Gastrocnemius medialis (tissue), 4 donors: ENCODE data around the gene UHRF2.

Experiments
- POLR2A ChIP-seq, 2 donors: fragments of 450-650 bp; IDR thresholded peaks; one replicate each; pipeline ENCODE4 v1.6.1; 2017; ENCODE audit warnings: antibody characterized with exemption in 2 of 2, mild to moderate bottlenecking in 2 of 2, moderate library complexity in 2 of 2
- TF ChIP-seq, protein P1 (sequence below), 5 experiments: fragments of 450-650 bp in 3 of 5; fragments of 200-600 bp in 2 of 5; sonication (generic) in 2 of 5; IDR thresholded peaks in 4 of 5; conservative IDR thresholded peaks in 1 of 5; 1 replicate in 4 of 5; 2 replicates in 1 of 5; pipeline ENCODE4 v1.5.1; 2016 to 2019; ENCODE audit warnings: antibody characterized with exemption in 5 of 5, mild to moderate bottlenecking in 3 of 5, moderate library complexity in 3 of 5

DNA sequence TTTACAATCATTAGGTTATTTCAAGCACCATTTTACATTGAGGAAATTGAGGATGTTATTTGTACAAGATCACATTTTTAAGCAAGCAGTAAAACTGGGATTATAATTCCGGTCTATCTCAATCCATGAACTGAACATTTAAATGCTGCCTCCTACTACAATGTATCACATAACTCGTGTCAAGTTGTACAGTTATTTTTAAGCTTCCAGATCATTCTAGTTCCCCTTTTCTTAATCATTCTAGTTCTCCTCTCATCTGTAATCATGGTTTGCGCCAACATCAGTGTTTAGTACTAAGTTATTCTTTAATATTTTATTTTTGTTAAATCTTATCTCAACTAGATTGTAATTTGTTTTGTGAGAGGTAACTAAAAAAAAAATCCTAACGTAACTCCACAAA lies 2.4 kb upstream of the UHRF2 start:
- TF ChIP-seq, protein P1, sequence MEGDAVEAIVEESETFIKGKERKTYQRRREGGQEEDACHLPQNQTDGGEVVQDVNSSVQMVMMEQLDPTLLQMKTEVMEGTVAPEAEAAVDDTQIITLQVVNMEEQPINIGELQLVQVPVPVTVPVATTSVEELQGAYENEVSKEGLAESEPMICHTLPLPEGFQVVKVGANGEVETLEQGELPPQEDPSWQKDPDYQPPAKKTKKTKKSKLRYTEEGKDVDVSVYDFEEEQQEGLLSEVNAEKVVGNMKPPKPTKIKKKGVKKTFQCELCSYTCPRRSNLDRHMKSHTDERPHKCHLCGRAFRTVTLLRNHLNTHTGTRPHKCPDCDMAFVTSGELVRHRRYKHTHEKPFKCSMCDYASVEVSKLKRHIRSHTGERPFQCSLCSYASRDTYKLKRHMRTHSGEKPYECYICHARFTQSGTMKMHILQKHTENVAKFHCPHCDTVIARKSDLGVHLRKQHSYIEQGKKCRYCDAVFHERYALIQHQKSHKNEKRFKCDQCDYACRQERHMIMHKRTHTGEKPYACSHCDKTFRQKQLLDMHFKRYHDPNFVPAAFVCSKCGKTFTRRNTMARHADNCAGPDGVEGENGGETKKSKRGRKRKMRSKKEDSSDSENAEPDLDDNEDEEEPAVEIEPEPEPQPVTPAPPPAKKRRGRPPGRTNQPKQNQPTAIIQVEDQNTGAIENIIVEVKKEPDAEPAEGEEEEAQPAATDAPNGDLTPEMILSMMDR (IDR thresholded peaks at IDR 0.05 in 4 of 5, conservative IDR thresholded peaks at IDR 0.05 in 1 of 5), result no peak
- no peak for TF ChIP-seq POLR2A (IDR thresholded peaks at IDR 0.05)
